HG03439 (cell line): ENCODE results near the gene ARHGEF19.
A peak's percentile ranks its signal among the peaks of the same experiment; 100 is the strongest.
"Not testable (repeated sequence)": the region's sequence is repeated elsewhere in the genome, so short reads cannot be mapped to it uniquely, and the experiment has no call there.

ENCODE experiments used
- ATAC-seq: cut with Tn5 transposase; IDR thresholded peaks from one replicate; pipeline ENCODE4 v1.9.1; 2021; ENCODE audit warnings: mild to moderate bottlenecking, moderate library complexity; ENCODE audit not compliant: unreplicated experiment

The ARHGEF19 gene

DNA sequence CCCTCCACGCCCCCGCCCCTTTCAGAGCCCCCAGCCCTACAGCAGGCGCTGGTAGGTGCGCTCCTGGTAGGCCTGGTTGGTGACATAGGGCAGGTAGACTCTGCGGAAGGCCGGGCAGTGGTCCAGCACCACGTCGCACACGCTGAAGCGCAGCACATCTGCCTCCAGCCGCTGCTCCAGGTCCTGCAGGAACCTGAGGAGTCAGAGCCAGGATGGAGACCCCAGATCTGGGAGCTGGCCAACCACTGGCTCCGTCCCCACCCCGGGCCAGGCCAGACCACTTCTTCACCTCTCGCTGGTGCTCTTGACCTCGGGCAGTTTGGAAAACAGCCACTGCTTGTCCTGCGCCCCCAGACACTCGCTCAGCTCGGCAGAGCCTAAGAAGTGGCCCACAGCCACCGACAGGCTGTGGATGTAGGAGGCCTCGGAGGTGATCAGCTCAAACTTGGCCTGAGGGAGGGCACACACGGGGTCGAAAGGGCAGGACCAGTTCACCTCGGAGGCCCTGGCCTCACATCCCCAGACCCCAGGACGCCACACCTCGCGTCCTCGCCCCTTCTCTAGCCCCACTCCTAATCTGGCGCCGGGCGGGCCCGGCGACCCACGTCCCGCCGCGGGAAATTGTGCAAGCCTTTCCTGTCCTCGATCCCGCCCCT is 6.4 kb downstream of the ARHGEF19 start:
- ATAC-seq: peak; percentile 6

DNA sequence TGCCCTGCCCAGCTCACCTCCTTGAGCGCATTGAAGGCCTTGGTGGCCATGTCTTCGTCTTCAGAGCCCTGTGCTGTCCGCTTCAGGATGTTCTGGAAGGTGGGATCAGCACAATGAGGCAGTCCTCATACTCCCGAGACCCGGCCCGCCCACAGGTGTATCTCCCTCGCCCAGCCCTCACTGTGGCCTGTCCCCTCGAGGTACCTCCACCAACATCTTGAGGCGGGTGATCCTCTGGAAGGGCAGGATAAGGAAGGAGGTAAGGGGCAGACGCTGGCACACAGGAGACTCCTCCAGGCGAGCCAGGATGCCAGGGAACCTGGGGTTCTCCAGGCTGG is 7.1 kb downstream of the ARHGEF19 start:
- ATAC-seq: no peak

- no peak for ATAC-seq
These were observed 7.7 kb downstream of the ARHGEF19 start for GRCh38 chr1:16204634-16205333.

GRCh38 chr1:16204216-16204615 is 8.2 kb downstream of the ARHGEF19 start:
- no peak for ATAC-seq

DNA sequence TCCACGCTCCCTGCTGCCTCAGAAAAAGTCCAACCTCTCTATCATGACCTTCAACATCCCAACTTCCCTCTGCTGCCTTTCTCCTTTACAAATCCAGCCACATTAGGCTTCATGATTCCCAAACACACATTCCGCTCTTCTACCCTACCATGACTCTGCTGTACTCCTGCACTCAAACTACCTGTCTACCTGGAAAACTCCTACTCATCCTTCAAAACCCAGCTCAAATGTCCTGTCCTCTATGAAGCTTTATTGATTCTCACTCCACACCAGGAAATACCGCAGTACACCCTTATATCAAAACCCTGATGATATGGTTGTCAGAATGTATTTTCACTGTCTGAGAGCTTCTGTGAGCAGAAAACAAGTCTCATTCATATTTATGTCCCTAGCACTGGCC is 8.9 kb downstream of the ARHGEF19 start:
- ATAC-seq: no peak

DNA sequence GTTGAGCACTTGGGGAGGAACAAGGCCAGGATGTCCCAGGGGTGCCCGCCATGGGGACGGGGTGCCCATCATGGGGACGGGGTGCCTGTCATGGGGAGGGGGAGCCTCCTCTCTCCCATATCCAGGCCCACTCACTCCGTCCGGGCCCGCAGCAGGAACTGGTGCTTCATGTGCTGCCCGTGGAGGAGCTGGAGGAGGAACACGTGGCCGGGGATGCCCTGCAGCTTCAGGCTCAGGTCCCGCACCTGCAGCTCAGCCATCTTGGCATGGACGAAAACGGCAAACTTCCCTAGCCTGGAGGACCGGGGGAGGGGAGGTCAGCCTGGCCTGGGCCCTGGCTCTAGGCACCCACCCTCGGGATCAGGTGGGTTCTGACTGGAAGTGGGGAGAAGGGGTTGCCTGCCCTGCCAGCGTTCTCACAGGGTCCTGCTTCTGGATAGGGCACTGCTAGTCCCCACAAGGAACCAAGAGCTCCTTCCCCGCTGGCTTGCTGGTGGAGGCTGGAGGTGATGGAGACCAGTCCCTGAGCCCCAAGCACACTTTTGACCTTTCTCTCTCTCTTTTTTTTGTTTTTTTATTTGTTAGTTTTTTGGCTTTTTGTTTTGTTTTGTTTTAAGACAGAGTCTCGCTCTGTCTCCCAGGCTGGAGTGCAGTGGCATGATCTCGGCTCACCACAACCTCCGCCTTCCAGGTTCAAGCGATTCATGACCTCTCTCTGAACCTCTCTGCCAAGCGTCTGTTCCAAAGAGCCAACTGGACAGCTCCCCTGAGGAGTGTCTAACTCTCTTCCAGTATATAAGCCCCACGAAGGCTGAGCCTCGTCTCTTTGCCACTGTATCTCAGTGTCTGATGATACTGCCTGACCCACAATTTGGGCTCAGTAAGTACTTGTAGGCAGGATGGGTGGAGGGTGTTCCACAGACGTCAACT is 9.9 kb downstream of the ARHGEF19 start:
- no peak for ATAC-seq

- ATAC-seq: no peak
These were observed 12.8 kb downstream of the ARHGEF19 start for GRCh38 chr1:16199700-16200099.

DNA sequence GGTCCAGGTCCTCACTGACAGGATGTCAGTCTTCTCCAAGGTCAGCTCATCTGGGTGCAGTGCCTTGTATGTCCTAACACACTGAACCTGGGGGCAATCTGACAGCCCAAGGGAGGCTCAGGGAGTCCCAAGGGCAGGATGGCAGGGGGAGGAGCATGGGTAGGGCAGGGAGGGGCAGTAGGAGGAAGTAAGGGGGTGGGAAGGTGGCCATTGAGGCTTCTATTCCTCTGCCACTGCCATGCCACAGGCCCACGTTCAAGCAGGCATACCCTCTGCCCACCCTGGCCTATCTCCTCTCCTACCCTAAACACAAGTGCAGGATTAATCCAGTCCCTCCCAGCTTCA is 13.3 kb downstream of the ARHGEF19 start:
- ATAC-seq: no peak

GRCh38 chr1:16198444-16199156 is 13.9 kb downstream of the ARHGEF19 start:
- ATAC-seq: no peak

DNA sequence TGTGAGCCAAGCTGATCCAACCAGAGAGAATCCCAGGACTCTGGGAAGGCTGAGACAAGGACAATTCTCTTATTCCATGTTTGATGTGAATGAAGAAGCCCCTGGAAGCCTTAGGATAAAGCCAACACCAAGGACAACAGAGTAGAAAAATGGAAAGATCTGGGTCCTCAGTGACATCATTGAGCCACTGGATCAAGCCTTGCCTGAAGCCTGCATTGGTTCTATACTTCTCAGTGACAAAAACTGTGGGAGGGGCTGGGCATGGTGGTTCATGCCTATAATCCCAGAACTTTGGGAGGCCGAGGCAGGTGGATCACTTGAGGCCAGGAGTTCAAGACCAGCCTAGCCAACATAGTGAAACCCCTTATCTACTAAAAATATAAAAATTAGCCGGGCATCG is 15.6 kb downstream of the ARHGEF19 start:
- no peak for ATAC-seq

GRCh38 chr1:16196139-16196538 is 16.3 kb downstream of the ARHGEF19 start:
- not testable (repeated sequence) for ATAC-seq

- ATAC-seq: no peak
These were observed 16.9 kb downstream of the ARHGEF19 start for GRCh38 chr1:16195518-16195905.

DNA sequence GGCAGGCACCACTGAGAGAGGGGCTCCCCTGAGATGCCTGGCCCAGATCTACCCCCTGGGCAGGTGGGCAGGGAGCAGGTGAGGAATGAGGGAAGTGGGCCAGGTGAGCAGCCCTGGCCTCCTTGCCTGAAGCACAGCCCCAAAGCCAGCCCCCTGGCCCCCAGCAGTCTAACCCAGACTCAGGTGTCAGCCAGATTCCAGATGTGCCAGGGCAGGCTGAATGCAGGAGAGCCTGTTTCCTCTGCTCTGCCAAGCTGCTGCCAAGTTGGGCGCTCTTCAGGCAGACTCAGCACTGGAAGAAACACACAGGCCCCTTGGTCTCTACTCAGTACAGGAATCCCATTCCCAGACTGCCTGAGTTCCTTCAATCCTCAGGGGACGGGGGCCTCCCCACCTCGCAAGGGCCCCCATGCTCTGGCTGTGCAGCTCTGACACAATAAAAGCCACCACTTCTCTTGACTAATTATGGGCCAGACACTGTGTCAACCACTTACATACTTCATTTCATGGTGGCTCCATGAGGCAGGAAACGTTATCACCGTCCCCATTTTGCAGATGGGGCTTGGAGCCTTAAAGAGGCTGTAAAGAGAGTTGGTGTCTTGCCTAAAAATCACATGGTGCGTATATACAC is 20.4 kb downstream of the ARHGEF19 start:
- ATAC-seq: no peak

- no peak for ATAC-seq
These were observed 21.1 kb downstream of the ARHGEF19 start for GRCh38 chr1:16191309-16191708.

DNA sequence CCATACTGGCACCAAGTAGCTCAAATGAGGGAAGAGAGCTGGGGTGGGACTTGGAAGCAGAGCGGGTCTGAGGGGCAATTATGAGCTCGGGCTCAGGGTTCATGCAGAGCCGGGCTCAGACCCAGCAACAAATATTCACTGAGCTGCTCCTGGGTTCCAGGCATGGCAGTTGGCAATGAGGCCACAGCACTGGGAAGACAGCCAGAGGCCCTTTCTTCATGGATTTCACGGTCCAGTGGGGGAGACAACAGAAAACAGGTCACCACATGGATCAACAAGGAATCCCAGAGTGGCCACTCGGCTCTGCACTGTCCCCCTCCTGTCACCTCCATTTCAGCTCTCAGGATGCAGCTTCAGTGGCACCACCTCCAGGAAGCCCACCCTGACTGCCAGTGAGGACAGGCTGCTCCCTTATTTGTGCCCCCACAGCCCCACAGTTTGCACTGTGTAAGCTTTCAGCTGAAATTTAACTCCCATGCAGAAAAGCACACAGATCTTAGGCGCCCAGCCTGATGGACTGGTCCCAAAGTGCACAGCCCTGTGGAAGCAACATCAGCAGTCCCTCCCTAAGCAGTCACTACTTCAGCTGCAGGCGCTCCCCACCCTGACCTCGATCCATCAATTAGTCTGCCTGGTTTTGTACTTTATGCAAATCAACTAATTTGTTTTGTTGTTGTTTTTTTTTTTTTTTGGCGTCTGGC is 22.4 kb downstream of the ARHGEF19 start:
- no peak for ATAC-seq

DNA sequence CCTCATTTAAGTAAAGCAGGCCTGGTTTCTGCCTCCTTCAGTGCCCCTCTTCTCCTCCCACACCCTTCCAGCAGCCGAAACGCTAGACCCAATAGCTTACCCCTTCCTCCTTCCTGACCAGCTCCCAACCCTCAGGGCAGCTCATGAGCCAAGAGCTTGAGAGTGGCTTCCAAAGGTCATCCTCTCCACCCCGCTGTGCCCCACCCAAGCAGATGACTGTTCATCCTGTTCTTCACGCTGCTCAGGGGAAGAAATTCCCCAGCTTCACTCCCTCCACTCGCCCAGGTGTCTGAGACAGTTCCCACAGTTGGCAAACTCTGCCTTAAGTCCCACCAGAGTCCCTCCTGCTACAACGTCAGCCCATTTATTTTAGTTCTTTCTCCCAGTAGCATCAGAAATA is 23.4 kb downstream of the ARHGEF19 start:
- no peak for ATAC-seq

GRCh38 chr1:16187748-16188401 is 24.6 kb downstream of the ARHGEF19 start:
- no peak for ATAC-seq

DNA sequence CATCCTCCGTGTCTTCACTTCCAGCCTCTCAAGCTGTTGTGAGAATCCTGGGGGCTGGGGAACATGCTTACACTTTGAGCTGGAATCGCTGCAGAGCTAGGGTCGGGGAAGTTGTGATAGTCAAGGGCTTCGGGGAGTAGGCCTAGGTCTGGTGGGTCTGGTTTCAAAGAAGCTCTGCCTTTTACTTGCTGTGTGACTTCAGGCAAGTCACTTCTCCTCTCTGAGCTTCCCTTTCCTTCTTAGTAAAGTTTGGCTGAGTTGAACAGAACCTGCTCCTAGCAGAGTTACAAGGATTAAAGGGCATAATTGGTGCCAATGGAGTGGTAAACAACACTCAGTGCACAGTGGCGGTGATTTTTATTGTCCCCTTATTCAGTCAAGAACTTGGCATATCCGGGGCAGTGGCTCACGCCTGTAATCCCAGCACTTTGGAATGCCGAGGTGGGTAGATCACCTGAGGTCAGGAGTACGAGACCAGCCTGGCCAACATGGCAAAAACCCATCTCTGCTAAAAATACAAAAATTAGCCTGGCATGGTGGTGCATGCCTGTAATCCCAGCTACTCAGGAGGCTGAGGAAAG is 25.7 kb downstream of the ARHGEF19 start:
- ATAC-seq: no peak

DNA sequence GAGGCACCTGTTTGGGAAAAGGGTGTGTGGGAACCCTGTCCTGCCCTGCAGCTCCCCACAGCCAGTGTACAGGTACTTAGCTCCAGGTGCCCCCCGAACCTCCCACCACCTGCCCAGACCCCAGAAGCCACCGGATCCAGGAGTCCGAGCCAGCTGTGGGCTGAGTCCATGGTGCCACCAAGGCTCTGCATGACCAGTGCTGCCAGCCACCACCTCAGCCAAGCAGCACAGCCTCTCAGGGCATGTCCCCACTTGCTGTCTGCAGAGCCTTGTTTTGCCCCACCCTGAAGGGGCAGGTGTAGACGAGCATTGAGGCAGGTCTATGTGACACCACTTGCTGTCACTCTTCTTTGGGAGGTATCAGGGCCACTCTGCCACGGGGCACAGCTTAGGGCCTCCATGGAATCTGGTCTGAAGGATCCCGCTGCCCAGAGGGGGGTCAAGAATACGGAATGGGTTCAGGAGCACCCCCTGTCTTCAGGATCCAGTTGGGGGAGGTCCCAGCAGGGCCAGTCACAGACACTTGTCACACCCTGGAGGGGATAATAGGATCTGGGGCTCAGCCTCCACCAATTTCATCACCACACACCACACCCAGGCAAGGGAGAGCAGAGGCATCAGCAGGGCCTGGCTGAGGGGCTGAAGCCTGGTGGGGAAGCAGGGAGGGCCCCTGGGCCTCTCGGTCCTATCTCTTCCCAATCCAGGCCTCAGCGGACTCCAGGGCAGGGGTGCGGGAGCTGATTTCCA is 27.7 kb downstream of the ARHGEF19 start:
- ATAC-seq: no peak
